DLD1 (cell line): ENCODE data around the gene PITPNC1.
"Not testable (repeated sequence)": the region's sequence is repeated elsewhere in the genome, so short reads cannot be mapped to it uniquely, and the experiment has no call there.

Source experiments
- in situ Hi-C: cut with HindIII; loops from 2 replicates; pipeline ENCODE4 v1.10.0; 2017; ENCODE audit warnings: low sequenced_read_pairs

The PITPNC1 gene

GRCh38 chr17:67636834-67637520 is 259.9 kb downstream of the PITPNC1 start:
- in situ Hi-C loops, result no loop called here

DNA sequence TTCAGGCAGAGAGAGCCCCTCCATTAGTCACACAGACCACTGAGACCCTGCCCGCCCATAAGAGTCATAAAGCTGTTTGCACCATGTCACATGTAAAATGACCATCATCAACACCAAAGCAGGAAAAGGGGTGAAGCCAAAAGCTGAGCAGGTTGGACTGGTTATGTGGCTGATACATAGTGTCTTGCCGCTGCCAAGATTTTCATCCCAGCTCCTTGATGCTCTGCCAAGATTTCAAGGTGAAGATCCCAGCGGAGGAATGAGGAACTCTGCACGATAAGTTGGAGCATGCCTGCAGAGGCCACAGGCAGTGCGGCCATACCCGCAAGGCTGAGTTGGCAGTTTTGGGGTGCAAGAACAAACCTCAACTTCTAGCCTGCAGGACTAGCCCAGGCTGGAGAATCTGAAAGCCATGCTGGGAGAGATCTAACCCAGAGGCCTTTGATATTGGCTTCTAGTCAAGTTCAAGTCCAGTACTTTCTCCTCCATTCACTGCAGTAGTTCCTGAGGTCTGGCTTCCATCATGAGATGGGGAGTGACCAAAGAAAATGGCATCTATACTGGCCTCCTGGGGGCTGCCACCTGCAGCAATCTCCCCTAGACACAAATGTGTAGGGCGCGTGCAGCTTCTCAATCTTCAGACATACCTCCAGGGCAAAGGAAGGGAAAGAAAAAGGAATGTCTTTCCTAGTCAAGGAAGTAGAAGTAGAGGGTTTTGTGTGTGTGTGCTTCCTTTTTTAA is 261.0 kb downstream of the PITPNC1 start:
- in situ Hi-C loops, result no loop called here

- in situ Hi-C loops, result no loop called here
These were observed 261.8 kb downstream of the PITPNC1 start for GRCh38 chr17:67638871-67639270.

DNA sequence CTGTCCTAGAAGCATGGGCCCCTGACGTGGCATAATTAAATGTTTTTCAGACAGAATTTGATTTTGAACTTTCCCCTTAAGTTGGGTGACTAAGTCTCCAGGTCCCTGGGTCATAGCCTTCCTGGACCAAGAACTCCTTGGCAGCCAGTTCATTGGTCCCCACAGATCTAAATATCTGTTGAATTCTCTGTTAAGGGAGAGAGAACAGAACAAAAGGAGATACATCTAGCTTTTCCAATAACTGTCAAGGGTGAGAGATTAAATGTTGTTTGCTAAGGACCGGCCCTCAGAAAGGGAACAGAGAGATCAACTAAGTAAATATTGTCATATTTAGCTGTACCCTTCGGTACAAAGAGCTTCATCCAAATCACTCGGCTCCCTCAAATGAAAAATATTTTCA is 262.5 kb downstream of the PITPNC1 start:
- in situ Hi-C loops, result no loop called here

- in situ Hi-C loops, result no loop called here
These were observed 262.9 kb downstream of the PITPNC1 start for GRCh38 chr17:67639979-67640378.

DNA sequence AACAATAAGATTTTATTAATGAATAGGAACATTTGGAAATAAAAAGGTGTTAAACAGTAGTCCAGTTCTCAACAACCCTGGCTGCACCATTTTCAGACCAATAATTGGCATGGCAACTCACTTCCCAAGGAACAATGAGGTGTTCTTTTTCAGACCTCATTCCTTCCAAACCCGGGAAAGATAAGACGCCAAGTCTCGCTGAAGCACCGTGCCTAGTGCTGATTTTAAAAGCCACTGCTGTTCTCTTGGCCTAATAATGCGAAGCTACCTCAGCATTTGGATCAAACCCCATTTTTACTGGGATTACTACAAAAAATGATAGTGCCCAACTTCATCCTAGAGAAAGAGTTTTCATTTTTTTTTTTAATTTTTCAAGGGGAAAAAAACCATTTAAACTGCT is 265.4 kb downstream of the PITPNC1 start:
- in situ Hi-C loops, result no loop called here

GRCh38 chr17:67644061-67644460 is 267.0 kb downstream of the PITPNC1 start:
- in situ Hi-C loops, result no loop called here

DNA sequence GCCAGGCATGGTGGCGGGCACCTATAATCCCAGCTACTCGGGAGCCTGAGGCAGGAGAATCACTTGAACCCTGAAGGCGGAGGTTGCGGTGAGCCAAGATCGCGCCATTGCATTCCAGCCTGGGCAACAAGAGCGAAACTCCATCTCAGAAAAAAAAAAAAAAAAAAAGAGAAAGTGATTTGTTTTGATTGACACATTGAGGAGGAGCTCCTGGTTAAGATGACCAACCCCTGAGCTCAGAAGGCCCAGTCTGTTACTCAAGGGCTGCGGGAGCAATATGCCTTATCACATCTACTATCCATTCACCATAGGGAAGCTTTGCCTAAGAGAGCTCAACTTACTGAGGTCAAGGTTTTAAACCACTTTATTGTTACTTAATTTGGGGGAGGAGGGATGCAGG is 268.1 kb downstream of the PITPNC1 start:
- in situ Hi-C loops, result not testable (repeated sequence)

- in situ Hi-C loops, result no loop called here
These were observed 269.4 kb downstream of the PITPNC1 start for GRCh38 chr17:67646472-67646871.

DNA sequence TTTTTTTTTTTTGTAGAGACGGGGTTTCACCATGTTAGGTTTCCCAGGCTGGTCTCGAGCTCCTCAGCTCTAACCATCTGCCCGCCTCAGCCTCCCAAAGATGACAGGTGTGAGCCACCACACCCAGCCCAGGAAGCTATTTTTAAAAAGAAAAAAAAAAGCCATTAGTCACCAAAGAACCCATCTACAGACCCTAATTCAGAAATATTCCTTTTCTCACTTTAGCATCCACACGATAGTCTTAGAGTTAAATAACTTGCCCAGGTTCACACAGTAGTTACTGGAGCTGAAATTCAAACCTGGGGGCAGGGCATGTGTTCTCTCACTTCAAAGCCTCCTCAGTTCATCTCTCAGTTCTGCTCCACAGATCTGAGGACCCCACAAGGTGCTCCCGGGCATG is 270.4 kb downstream of the PITPNC1 start:
- in situ Hi-C loops, result no loop called here

DNA sequence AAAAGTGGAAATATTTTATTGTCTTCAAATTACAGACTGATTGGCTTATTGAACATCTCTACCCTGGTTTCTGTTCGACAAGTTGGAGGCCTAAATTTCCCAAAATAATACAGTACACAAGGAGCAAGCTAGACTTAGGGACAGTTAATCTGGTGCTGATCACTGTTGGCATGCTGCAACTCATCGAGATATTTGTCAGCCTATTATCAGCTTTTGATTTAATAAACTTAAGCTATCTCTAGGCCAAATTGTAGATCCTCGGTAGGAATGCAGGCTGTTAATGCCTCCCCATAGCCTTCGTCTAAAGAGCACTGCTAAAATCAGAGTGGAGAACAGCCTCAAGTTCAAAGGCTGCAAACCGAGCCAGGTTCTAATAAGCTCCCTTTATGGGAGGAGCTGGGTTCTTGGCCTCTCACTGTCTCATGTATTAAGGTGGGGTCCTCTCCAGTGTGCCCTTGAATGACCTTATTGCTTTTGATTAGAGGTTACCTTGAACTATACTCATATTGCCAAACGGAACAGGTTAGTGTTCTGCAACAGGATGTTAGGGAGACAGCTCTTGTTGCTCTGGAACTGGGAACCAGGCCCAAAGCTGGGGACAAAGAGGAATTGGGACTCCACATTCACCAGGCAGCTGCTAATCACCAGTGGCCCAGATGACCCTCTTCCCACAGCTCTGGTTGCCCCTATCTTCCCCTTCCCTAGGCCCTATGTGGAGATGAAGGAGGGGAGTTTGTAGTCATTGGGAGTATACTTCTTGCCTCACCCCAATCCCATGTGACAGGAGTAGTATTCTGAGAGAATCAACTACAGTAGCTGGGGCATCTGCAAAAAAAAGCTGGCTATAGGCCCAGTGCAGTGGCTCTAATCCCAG is 271.2 kb downstream of the PITPNC1 start:
- in situ Hi-C loops, result no loop called here

GRCh38 chr17:67648906-67649295 is 271.8 kb downstream of the PITPNC1 start:
- in situ Hi-C loops, result not testable (repeated sequence)

DNA sequence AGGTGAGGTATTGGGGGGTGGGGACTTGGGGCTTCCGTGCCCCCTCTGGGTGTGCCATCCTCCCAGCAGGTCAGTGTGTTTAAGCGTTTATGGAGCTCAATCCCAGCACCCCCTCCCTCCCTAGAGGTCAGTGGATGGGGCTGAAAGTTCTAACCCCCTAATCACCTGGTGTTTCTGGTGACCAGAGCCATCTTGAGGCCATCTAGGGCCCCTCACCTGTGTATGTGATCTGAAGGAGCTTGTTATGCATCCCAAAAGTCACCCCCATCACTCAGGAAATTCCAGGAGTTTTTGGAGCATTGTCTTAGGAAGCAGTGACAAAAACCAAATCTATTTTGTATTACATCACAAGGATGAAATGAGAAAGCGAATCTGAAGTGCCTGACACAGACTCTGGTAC is 272.8 kb downstream of the PITPNC1 start:
- in situ Hi-C loops, result no loop called here

- in situ Hi-C loops, result not testable (repeated sequence)
These were observed 274.1 kb downstream of the PITPNC1 start for GRCh38 chr17:67651218-67651579.

DNA sequence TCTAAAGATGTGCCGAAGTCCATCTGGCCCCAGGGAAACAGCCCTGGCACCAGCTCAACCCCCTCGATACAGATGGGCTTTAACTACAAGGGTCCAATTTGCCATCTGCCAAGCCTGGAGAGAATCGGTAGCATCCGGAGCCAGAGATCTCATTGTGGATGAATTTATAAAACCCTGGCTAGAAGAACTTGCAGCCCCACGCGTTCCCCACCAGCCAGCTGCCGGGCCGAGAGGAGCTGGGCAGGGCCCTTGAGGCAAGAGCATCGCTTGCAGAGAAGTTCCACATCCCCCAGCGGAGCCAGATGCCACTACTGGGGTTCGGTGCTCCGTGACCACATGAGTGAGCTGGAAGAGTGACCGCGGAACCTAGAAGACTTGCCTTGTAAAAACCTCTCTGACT is 275.4 kb downstream of the PITPNC1 start:
- in situ Hi-C loops, result no loop called here

DNA sequence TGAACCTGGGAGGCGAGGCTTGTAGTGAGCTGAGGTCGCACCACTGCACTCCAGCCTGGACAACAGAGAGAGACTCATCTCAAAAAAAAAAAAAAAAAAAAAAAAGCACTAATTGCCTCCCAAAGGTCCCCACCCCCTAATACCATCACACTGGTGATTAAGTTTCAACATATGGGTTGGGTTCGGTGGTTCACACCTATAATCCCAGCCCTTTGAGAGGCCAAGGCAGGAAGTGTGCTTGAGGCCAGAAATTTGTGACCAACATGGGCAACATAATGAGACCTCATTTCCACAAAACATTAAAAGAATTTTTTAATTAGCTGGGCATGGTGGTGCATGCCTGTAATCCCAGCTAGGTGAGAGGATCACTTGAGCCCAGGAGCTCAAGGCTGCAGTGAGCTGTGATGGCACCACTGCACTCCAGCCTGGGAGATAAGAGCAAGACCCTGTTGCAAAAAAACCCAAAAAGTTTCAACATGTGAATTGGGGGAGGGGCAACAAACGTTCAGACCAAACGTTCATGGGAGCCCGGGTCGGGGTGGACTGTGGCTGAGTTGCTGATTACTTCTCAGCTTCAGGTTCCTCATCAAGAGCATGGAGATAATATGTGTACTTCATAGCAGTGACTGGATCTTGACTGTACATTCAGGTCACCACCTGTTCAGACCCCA is 278.5 kb downstream of the PITPNC1 start:
- in situ Hi-C loops, result no loop called here

GRCh38 chr17:67656494-67657203 is 279.6 kb downstream of the PITPNC1 start:
- in situ Hi-C loops, result no loop called here

DNA sequence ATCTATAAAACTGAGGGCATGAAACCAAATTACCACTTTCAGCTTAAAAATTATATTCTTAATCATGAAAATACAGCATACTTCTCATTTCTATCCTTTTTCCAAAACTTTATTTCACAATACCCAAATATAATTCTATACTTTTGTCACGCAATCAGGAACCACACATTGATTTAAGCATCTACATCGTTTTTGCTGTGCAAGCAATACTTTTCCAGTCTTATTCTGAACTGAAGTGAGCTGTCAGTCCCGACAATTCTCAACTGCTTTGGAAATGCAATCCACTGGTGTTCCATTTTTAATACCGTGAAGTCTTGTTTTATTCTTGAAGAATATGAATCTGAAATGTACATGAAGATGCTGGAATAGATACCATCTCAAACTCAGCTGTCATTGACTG is 280.5 kb downstream of the PITPNC1 start:
- in situ Hi-C loops, result no loop called here

GRCh38 chr17:67658265-67658664 is 281.2 kb downstream of the PITPNC1 start:
- in situ Hi-C loops, result no loop called here

- in situ Hi-C loops, result no loop called here
These were observed 281.9 kb downstream of the PITPNC1 start for GRCh38 chr17:67659028-67659427.

GRCh38 chr17:67662712-67663111 is 285.6 kb downstream of the PITPNC1 start:
- in situ Hi-C loops, result no loop called here
